ENCODE results near the gene CPED1.

GRCh38 chr7:120987683-120988590, 574 bp upstream of the CPED1 start:
- TF ChIP-seq STAT6 (CRISPR knock-in tag; conservative IDR thresholded peaks at IDR 0.05; ENCODE audit: low read depth) (no peak), CTCF (IDR thresholded peaks at IDR 0.05) (peak; percentile 89), ZNF263 (CRISPR knock-in tag; IDR thresholded peaks at IDR 0.05; ENCODE audit: low read depth) (no peak), JUN (CRISPR knock-in tag; IDR thresholded peaks at IDR 0.05) (no peak), ZNF121 (CRISPR knock-in tag; IDR thresholded peaks at IDR 0.05) (no peak), MLX (CRISPR knock-in tag; IDR thresholded peaks at IDR 0.05) (no peak), SP1 (CRISPR knock-in tag; conservative IDR thresholded peaks at IDR 0.05) (no peak), TEAD4 (CRISPR knock-in tag; IDR thresholded peaks at IDR 0.05) (no peak), RELA (CRISPR knock-in tag; IDR thresholded peaks at IDR 0.05; ENCODE audit: borderline replicate concordance) (no peak), ZNF281 (CRISPR knock-in tag; IDR thresholded peaks at IDR 0.05) (no peak), E2F4 (CRISPR knock-in tag; IDR thresholded peaks at IDR 0.05; ENCODE audit: borderline replicate concordance, low read depth) (no peak)

Measured in WTC11 (cell line).